Measurements from ENCODE around the gene CD180. TPM values are rescaled to one million over a fixed set of nuclear protein-coding genes. Genes with fewer than 3 reads are reported as not detected.

CD180 gene
- total RNA-seq, 2 experiments from 2014 or later, result 0.08 TPM; not detected in 1

DNA sequence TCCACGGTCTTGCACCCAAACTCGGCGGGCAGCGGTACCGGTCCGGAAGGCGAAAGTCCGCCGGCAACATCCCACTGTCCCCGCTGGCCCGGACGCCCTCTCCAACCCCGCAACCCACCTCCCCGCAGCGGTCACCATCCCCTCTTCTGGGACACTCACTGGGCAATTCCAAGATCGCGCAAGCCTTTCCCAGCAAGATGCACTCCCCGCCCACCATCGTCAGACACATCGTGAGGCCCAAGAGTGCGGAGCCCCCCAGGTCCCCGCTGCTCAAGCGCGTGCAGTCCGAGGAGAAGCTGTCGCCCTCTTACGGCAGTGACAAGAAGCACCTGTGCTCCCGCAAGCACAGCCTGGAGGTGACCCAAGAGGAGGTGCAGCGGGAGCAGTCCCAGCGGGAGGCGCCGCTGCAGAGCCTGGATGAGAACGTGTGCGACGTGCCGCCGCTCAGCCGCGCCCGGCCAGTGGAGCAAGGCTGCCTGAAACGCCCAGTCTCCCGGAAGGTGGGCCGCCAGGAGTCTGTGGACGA is 33.3 kb downstream of the CD180 start:
- Mint-ChIP-seq H3K9me3 (no peaks in the 10 kb centered on the region), H3K27ac (peak overlapping the region; percentile 86), H3K4me3 (peak overlapping the region; percentile 15), H3K27me3 (no peaks in the 10 kb centered on the region), H3K4me1 (ENCODE audit: low read depth) (peaks cover 83% of the 10 kb centered on the region), H3K36me3 (ENCODE audit: low read depth) (peaks cover 48% of the 10 kb centered on the region)
- H3K9me3 ChIP-seq (ENCODE audit: control insufficient read depth in 1 of 2, insufficient read depth in 1 of 2, low read length in 2 of 2), result peaks cover 0 to 22% of the 10 kb centered on the region in 2 experiments
- TF ChIP-seq, protein P1, sequence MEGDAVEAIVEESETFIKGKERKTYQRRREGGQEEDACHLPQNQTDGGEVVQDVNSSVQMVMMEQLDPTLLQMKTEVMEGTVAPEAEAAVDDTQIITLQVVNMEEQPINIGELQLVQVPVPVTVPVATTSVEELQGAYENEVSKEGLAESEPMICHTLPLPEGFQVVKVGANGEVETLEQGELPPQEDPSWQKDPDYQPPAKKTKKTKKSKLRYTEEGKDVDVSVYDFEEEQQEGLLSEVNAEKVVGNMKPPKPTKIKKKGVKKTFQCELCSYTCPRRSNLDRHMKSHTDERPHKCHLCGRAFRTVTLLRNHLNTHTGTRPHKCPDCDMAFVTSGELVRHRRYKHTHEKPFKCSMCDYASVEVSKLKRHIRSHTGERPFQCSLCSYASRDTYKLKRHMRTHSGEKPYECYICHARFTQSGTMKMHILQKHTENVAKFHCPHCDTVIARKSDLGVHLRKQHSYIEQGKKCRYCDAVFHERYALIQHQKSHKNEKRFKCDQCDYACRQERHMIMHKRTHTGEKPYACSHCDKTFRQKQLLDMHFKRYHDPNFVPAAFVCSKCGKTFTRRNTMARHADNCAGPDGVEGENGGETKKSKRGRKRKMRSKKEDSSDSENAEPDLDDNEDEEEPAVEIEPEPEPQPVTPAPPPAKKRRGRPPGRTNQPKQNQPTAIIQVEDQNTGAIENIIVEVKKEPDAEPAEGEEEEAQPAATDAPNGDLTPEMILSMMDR (IDR thresholded peaks at IDR 0.05), result no peak
- H3K4me3 ChIP-seq (ENCODE audit: low read length), result peak overlapping the region; percentile 6
- H3K36me3 ChIP-seq (ENCODE audit: insufficient read depth, low read length), result peaks cover 32% of the 10 kb centered on the region
- CTCF ChIA-PET, result interaction anchor here (1.1 to 4.4 kb wide), 2 partner anchors 46 to 176 kb away, joined by 3 to 18 read pairs; no protein-coding TSS in a partner anchor
- POLR2A ChIA-PET, result interaction anchor here (1.0 to 14.4 kb wide), 2 partner anchors 42 to 1087 kb away, joined by 3 to 275 read pairs; no protein-coding TSS in a partner anchor
- ATAC-seq (ENCODE audit: poor library complexity), result no peak
- intact Hi-C loops (cut with DNase I, micrococcal nuclease), result loop anchor here in 1 of 2 experiments (10.0 kb wide), 2 partner anchors 158 to 1092 kb away; no protein-coding TSS in a partner anchor
- H3K27ac ChIP-seq (ENCODE audit: low read depth in 1 of 2, low read length in 2 of 2), result peak overlapping the region in 1 of 2 donors; percentile 3
- DNase-seq, result no peak
- H3K4me1 ChIP-seq (ENCODE audit: insufficient read depth, low read length), result peaks cover 87% of the 10 kb centered on the region
- H3K27me3 ChIP-seq (ENCODE audit: control insufficient read depth in 1 of 2, insufficient read depth in 2 of 2, low read length in 2 of 2), result no peaks in the 10 kb centered on the region

DNA sequence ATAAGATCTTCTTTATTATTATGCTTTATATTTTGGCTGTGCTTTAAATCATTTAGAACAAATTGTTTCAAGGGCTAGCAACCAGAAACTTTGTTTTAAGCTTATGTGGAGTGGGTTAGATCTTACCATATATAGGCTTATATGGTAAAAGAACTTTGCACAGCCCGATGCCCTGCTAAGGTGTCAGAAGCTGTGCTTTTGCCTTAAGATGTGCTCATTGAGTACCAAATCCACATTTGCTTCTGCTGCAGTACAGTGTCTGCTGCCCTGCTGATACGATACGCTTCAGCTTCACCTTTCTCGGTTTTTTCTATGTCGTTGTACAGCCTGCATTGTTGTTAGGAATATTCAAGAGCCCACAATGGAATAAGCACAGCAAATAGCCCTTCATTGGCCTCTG is 34.8 kb downstream of the CD180 start:
- CTCF ChIA-PET, result interaction anchor here (1.4 to 4.4 kb wide), 4 partner anchors 44 to 1110 kb away, joined by 4 to 18 read pairs (median 5); no protein-coding TSS in a partner anchor
- no peak for ATAC-seq (ENCODE audit: poor library complexity)
- peaks cover 36% of the 10 kb centered on the region for H3K36me3 Mint-ChIP-seq (ENCODE audit: low read depth)
- Histone ChIP-seq H3K4me1 (ENCODE audit: insufficient read depth, low read length) (peaks cover 88% of the 10 kb centered on the region), H3K36me3 (ENCODE audit: insufficient read depth, low read length) (peaks cover 32% of the 10 kb centered on the region), H3K9me3 (ENCODE audit: control insufficient read depth in 1 of 2, insufficient read depth in 1 of 2, low read length in 2 of 2) (peaks cover 0 to 22% of the 10 kb centered on the region in 2 experiments), H3K27ac (ENCODE audit: low read depth in 1 of 2, low read length in 2 of 2) (peak overlapping the region; percentile 49 to 74), H3K27me3 (ENCODE audit: control insufficient read depth in 1 of 2, insufficient read depth in 2 of 2, low read length in 2 of 2) (no peaks in the 10 kb centered on the region), H3K4me3 (ENCODE audit: low read length) (peak overlapping the region; percentile 6)
- no peaks in the 10 kb centered on the region for H3K27me3 Mint-ChIP-seq
- TF ChIP-seq, protein P1 (IDR thresholded peaks at IDR 0.05), result no peak
- POLR2A ChIA-PET, result interaction anchor here (0.8 to 14.4 kb wide), 6 partner anchors 44 to 1118 kb away, joined by 3 to 275 read pairs (median 4); no protein-coding TSS in a partner anchor
- intact Hi-C loops (cut with DNase I, micrococcal nuclease), result loop anchor here in 1 of 2 experiments (1.0 to 10.0 kb wide), 3 partner anchors 48 to 1093 kb away; no protein-coding TSS in a partner anchor
- peak in 1 of 14 experiments; percentile 22 for DNase-seq
- H3K9me3 Mint-ChIP-seq, result no peaks in the 10 kb centered on the region
- H3K4me1 Mint-ChIP-seq (ENCODE audit: low read depth), result peaks cover 83% of the 10 kb centered on the region
- H3K27ac Mint-ChIP-seq, result peak overlapping the region; percentile 86
- H3K4me3 Mint-ChIP-seq, result peak overlapping the region; percentile 71

DNA sequence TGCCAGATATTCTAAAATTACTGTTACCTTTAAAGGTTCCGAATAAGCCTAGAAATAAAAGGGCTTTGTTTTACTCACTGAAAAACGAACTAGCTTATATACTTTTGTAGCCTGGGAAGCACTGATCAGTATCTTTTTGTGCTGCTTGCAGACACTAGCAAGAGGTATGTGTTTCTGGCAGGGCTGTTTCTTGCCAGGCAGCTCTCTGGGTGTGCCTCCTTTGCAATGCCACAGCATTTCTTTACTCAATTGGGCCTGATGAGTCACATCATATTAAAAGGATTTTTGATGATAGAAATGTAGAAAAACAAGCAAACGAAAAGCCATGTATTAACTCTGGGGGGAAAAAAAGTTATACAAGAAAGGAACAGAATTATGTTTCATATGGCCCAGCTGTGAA is 35.6 kb downstream of the CD180 start:
- Histone ChIP-seq H3K36me3 (ENCODE audit: insufficient read depth, low read length) (peaks cover 32% of the 10 kb centered on the region), H3K27ac (ENCODE audit: low read depth in 1 of 2, low read length in 2 of 2) (peak overlapping the region in 1 of 2 donors; percentile 74), H3K4me1 (ENCODE audit: insufficient read depth, low read length) (peaks cover 84% of the 10 kb centered on the region), H3K27me3 (ENCODE audit: control insufficient read depth in 1 of 2, insufficient read depth in 2 of 2, low read length in 2 of 2) (no peaks in the 10 kb centered on the region), H3K4me3 (ENCODE audit: low read length) (peak overlapping the region; percentile 6), H3K9me3 (ENCODE audit: control insufficient read depth in 1 of 2, insufficient read depth in 1 of 2, low read length in 2 of 2) (peaks cover 0 to 22% of the 10 kb centered on the region in 2 experiments)
- Mint-ChIP-seq H3K4me3 (peak overlapping the region; percentile 71), H3K27me3 (no peaks in the 10 kb centered on the region), H3K36me3 (ENCODE audit: low read depth) (peaks cover 38% of the 10 kb centered on the region), H3K27ac (peak overlapping the region; percentile 86), H3K4me1 (ENCODE audit: low read depth) (peaks cover 85% of the 10 kb centered on the region), H3K9me3 (no peaks in the 10 kb centered on the region)
- ChIA-PET CTCF (interaction anchor here (1.0 to 4.4 kb wide), 5 partner anchors 8 to 1111 kb away, joined by 3 to 18 read pairs (median 5); no protein-coding TSS in a partner anchor), POLR2A (interaction anchor here (0.8 to 14.4 kb wide), 8 partner anchors 45 to 1119 kb away, joined by 3 to 275 read pairs (median 4); no protein-coding TSS in a partner anchor)
- ATAC-seq (ENCODE audit: poor library complexity) (peak; percentile 75), DNase-seq (peak in 13 of 14 experiments; percentile 49 to 75 (median 61))
- intact Hi-C loops (cut with DNase I, micrococcal nuclease), result loop anchor here in 1 of 2 experiments (1.0 to 10.0 kb wide), 3 partner anchors 48 to 1094 kb away; no protein-coding TSS in a partner anchor
- TF ChIP-seq, protein P1 (IDR thresholded peaks at IDR 0.05), result no peak

Measured in CD4-positive, alpha-beta T cell (primary cell).